ENCODE measurements around the gene IFT57.

Gene IFT57

DNA sequence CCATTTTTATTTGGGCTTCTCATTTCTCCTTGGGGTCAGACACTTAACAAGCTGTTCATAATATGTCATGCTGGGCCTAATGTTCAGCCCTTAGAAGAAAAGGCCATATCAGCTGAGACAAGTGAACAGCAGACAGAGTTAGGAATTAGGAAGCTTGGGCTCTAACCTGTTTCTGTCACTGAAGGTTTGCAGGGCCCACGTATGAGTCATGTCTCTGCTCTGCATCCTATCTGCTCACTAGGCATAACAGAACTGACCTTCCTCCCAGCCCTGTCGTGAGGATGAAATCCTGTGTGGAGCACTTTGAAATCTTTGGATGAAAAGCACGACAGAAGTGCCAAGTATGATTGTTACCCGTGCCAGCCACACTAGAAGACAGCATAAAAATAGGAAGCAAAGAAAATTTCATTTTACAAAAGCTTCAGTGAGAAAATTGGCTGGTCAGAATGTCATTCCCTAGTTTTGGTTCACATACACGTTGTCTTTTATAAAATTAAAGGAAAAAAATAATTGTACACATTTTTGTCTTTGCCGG, 104.9 kb downstream of the IFT57 start:
- H3K4me3 ChIP-seq (ENCODE audit: low read depth in 1 of 2, low read length in 2 of 2): no peak overlapping the region
- no peak overlapping the region for H3K4me2 ChIP-seq (ENCODE audit: insufficient read depth, low read length)
- H3K27ac ChIP-seq (ENCODE audit: low read length): no peak overlapping the region
- H3K27me3 ChIP-seq (ENCODE audit: insufficient read depth, low read length, poor library complexity): no peaks in the 10 kb centered on the region
- no peaks in the 10 kb centered on the region for H3K79me2 ChIP-seq (ENCODE audit: insufficient read depth, low read length)
- H3K9ac ChIP-seq (ENCODE audit: low read depth, low read length): no peak overlapping the region
- no peak overlapping the region for H2AFZ ChIP-seq (ENCODE audit: low read depth, low read length)
- TF ChIP-seq, protein P1, sequence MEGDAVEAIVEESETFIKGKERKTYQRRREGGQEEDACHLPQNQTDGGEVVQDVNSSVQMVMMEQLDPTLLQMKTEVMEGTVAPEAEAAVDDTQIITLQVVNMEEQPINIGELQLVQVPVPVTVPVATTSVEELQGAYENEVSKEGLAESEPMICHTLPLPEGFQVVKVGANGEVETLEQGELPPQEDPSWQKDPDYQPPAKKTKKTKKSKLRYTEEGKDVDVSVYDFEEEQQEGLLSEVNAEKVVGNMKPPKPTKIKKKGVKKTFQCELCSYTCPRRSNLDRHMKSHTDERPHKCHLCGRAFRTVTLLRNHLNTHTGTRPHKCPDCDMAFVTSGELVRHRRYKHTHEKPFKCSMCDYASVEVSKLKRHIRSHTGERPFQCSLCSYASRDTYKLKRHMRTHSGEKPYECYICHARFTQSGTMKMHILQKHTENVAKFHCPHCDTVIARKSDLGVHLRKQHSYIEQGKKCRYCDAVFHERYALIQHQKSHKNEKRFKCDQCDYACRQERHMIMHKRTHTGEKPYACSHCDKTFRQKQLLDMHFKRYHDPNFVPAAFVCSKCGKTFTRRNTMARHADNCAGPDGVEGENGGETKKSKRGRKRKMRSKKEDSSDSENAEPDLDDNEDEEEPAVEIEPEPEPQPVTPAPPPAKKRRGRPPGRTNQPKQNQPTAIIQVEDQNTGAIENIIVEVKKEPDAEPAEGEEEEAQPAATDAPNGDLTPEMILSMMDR (IDR thresholded peaks at IDR 0.05; ENCODE audit: borderline replicate concordance, extremely low read depth, low read length, poor library complexity, severe bottlenecking): no peak
- TF ChIP-seq EZH2 (IDR thresholded peaks at IDR 0.05; ENCODE audit: borderline replicate concordance, low read depth, low read length, severe bottlenecking): no peak
- DNase-seq (no peak), ATAC-seq (ENCODE audit: insufficient read depth, low read depth) (no peak)
- H3K36me3 ChIP-seq (ENCODE audit: insufficient read depth, low read length): no peaks in the 10 kb centered on the region
- H3K4me1 ChIP-seq (ENCODE audit: insufficient read depth, low read length): peaks cover 8% of the 10 kb centered on the region
- H3K9me3 ChIP-seq (ENCODE audit: insufficient read depth, low read length, severe bottlenecking): no peaks in the 10 kb centered on the region
- H4K20me1 ChIP-seq (ENCODE audit: insufficient read depth, low read length): no peaks in the 10 kb centered on the region

GRCh38 chr3:108114423-108115065, 107.7 kb downstream of the IFT57 start:
- Histone ChIP-seq H3K4me3 (ENCODE audit: low read depth in 1 of 2, low read length in 2 of 2) (no peak overlapping the region), H3K36me3 (ENCODE audit: insufficient read depth, low read length) (no peaks in the 10 kb centered on the region), H3K9me3 (ENCODE audit: insufficient read depth, low read length, severe bottlenecking) (no peaks in the 10 kb centered on the region), H3K27ac (ENCODE audit: low read length) (no peak overlapping the region), H3K4me2 (ENCODE audit: insufficient read depth, low read length) (no peak overlapping the region), H4K20me1 (ENCODE audit: insufficient read depth, low read length) (no peaks in the 10 kb centered on the region), H2AFZ (ENCODE audit: low read depth, low read length) (no peak overlapping the region), H3K9ac (ENCODE audit: low read depth, low read length) (no peak overlapping the region), H3K27me3 (ENCODE audit: insufficient read depth, low read length, poor library complexity) (no peaks in the 10 kb centered on the region), H3K79me2 (ENCODE audit: insufficient read depth, low read length) (no peaks in the 10 kb centered on the region), H3K4me1 (ENCODE audit: insufficient read depth, low read length) (peaks cover 2% of the 10 kb centered on the region)
- DNase-seq (no peak), ATAC-seq (ENCODE audit: insufficient read depth, low read depth) (no peak)
- TF ChIP-seq, protein P1 (IDR thresholded peaks at IDR 0.05; ENCODE audit: borderline replicate concordance, extremely low read depth, low read length, poor library complexity, severe bottlenecking): no peak
- TF ChIP-seq EZH2 (IDR thresholded peaks at IDR 0.05; ENCODE audit: borderline replicate concordance, low read depth, low read length, severe bottlenecking): no peak

DNA sequence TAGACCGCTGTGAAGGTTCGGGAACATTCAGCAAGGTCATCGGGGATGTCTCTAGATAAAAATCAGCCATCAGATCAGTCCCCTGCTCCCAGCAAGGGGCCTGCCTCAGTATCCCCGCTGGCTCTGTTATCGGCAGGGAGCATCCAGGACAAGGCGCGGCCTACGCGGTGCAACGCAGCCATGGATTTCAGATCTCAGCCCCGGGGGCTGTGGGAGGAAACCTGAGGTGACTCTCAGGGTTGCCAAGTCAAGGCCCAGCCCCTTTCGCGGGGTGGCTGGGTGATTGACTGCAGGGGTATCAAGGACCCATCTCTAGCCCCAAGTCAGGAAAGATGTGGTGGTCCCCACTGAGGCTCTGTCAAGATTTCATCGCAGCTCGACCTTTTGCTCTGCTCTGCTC, 108.2 kb downstream of the IFT57 start:
- H3K9me3 ChIP-seq (ENCODE audit: insufficient read depth, low read length, severe bottlenecking): no peaks in the 10 kb centered on the region
- H3K4me2 ChIP-seq (ENCODE audit: insufficient read depth, low read length): no peak overlapping the region
- H3K27ac ChIP-seq (ENCODE audit: low read length): no peak overlapping the region
- no peaks in the 10 kb centered on the region for H3K4me1 ChIP-seq (ENCODE audit: insufficient read depth, low read length)
- no peak for DNase-seq
- H3K79me2 ChIP-seq (ENCODE audit: insufficient read depth, low read length): no peaks in the 10 kb centered on the region
- H4K20me1 ChIP-seq (ENCODE audit: insufficient read depth, low read length): no peaks in the 10 kb centered on the region
- ATAC-seq (ENCODE audit: insufficient read depth, low read depth): no peak
- no peak for TF ChIP-seq EZH2 (IDR thresholded peaks at IDR 0.05; ENCODE audit: borderline replicate concordance, low read depth, low read length, severe bottlenecking)
- TF ChIP-seq, protein P1 (IDR thresholded peaks at IDR 0.05; ENCODE audit: borderline replicate concordance, extremely low read depth, low read length, poor library complexity, severe bottlenecking): no peak
- no peak overlapping the region for H3K4me3 ChIP-seq (ENCODE audit: low read depth in 1 of 2, low read length in 2 of 2)
- no peak overlapping the region for H3K9ac ChIP-seq (ENCODE audit: low read depth, low read length)
- no peaks in the 10 kb centered on the region for H3K27me3 ChIP-seq (ENCODE audit: insufficient read depth, low read length, poor library complexity)
- H3K36me3 ChIP-seq (ENCODE audit: insufficient read depth, low read length): no peaks in the 10 kb centered on the region
- no peak overlapping the region for H2AFZ ChIP-seq (ENCODE audit: low read depth, low read length)
